ENCODE data around the gene LRRC41.

The LRRC41 gene

DNA sequence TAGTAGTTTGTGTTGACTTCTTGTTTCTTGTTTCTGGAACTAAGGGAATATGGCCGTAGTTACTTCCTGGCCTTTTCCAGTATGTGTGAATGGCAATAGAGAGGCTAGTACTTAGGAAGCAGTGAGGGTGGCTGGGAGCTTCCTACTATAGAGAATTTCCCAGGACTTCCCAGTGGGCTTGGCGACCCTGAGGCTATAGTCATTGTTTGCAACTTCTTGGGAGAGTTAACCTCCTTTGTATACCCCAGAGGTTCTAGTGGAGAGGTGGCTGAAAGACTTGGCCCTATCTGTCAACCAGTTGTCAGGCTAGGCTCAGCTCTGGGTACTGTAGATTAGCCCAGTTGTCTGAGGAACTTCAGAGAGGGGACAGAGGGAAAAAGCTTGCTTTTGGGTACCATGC, 40.3 kb downstream of the LRRC41 start:
- TF ChIP-seq GATA2 (IDR thresholded peaks at IDR 0.05; ENCODE audit: low read depth, low read length) (no peak), GATA3 (IDR thresholded peaks at IDR 0.05; ENCODE audit: low read depth, low read length) (no peak)

DNA sequence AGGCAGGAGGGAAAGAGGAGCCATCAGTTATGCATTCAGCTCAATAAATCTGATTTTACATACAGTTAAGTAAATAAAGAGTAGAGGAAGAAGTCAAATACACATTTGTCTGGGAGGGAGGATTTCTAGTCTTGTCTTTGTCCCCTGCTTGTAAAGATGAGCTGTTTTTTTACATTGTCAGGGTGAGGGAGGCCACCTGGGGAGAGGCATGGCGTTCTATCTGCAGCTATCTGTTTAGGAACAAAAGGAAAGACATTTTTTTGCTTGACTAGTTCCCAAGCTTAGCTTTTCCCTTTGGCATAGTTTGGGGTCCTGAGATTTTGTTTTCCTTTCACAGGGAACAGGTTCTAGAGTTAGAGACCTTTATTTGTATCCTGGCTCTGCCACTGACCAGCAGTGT, 40.9 kb downstream of the LRRC41 start:
- no peak for TF ChIP-seq GATA3 (IDR thresholded peaks at IDR 0.05; ENCODE audit: low read depth, low read length)
- no peak for TF ChIP-seq GATA2 (IDR thresholded peaks at IDR 0.05; ENCODE audit: low read depth, low read length)

DNA sequence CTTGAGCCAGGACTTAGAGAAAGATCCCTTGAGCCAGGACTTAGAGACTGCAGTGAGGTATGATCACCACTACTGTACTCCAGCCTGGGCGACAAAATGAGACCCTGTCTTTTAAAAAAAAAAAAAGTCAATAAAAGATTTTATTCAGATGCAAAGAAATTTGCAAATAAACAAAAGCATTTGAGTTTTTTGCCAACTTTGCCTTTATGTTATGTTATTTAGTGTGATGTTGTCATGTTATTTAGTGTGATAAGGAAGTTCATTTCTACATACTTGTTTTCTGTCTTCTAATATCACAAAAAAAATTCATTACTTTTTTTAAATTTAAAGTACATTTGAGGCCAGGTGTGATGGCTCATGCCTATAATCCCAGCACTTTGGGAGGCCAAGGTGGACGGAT, 46.9 kb downstream of the LRRC41 start:
- no peak for TF ChIP-seq GATA3 (IDR thresholded peaks at IDR 0.05; ENCODE audit: low read depth, low read length)
- TF ChIP-seq GATA2 (IDR thresholded peaks at IDR 0.05; ENCODE audit: low read depth, low read length) = no peak

DNA sequence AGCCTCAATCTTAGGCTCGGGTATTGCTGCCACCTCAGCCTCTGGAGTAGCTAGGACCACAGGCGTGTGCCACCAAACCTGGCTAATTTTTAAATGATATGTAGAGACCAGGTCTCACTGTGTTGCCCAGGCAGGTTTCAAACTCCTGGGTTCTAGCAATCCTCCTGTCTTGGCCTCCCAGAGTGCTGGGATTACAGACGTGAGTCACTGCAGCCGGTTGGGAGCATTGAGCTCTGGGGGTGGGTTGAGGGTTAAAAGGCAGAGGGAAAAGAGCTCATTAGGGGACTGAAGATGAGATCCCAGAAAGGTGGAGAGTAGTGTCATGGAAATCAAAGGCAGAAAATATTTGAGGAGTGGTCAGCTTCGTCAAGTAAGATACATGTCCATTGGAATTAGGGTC, 48.7 kb downstream of the LRRC41 start:
- TF ChIP-seq GATA2 (IDR thresholded peaks at IDR 0.05; ENCODE audit: low read depth, low read length) (no peak), GATA3 (IDR thresholded peaks at IDR 0.05; ENCODE audit: low read depth, low read length) (no peak)

DNA sequence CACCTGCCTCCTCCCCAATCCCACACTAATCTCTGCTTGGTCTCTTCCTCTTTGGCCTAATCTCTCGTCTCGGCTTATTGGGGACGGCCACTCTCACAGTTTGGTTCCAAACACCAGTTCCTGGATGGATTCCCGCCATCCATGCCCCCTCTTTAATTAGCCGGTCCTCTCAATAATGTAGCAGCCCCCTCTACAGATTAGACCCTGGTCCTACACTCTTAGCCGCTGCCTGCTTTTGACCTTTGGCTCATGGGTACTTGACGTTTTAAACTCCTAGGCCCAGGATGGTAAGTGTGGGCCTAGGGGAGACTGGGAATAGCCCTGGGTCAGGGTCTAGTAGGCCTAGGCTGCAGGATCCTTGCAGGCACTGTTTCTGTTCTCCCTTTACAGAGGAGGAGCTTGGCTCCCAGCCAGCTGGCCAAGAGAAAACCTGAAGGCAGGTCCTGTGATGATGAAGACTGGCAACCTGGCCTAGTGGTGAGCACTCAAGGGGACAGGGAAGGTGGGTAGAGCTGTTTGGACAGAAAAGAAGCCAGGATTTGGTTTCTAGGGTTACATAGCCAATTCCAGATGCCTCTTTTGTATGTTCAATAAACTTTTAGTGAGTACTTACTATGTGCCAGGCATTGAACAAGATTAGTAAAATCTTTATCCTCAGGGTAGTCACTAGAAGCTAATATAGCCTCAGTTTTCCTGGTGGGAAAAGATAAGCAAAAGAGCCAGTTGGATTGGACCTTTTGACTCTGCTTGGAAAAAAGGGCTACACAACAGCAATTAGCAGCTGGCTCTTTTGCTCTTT, 55.1 kb downstream of the LRRC41 start:
- TF ChIP-seq GATA2 (IDR thresholded peaks at IDR 0.05; ENCODE audit: low read depth, low read length) (no peak), GATA3 (IDR thresholded peaks at IDR 0.05; ENCODE audit: low read depth, low read length) (no peak)

DNA sequence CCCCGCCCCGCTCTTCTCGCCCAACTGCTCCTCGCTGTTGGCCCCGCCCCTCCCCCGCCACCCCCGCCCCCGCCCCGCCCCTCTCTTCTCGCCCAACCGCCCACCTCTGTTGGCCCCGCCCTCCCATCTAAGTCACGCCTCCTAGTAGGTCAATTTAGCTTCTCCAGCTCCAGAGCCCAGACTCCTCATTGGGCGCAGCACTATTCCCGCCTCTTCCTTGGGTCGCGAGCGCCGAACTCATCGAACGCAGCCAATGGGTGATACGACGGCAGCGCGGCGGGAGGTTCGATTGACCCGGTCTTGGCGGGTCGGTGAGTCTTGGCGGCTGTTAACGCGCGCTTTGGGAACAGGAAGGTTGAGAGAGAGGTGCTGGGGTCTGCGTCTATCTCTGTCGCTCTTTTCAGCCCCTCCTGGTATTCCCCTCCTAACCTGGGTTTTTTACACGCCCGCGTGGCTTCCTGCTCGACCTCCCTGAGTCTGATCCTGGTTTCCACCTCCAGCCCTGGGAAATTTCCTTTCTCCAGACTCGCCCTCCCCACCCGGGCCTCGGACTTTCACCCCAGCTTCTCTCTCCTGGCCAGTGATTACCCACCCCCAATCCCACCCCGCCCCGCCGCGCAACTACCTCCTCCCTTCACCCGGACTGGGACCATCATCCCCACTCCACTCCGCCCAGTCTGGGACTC, 55.8 kb downstream of the LRRC41 start, which contains the start of gene RAD54L:
TSS of gene RAD54L (plus strand) at position 328 of the 686 bp plus-strand sequence. CDS start 643 bp downstream, outside the sequence.
- no peak for TF ChIP-seq GATA3 (IDR thresholded peaks at IDR 0.05; ENCODE audit: low read depth, low read length)
- TF ChIP-seq GATA2 (IDR thresholded peaks at IDR 0.05; ENCODE audit: low read depth, low read length) = no peak

DNA sequence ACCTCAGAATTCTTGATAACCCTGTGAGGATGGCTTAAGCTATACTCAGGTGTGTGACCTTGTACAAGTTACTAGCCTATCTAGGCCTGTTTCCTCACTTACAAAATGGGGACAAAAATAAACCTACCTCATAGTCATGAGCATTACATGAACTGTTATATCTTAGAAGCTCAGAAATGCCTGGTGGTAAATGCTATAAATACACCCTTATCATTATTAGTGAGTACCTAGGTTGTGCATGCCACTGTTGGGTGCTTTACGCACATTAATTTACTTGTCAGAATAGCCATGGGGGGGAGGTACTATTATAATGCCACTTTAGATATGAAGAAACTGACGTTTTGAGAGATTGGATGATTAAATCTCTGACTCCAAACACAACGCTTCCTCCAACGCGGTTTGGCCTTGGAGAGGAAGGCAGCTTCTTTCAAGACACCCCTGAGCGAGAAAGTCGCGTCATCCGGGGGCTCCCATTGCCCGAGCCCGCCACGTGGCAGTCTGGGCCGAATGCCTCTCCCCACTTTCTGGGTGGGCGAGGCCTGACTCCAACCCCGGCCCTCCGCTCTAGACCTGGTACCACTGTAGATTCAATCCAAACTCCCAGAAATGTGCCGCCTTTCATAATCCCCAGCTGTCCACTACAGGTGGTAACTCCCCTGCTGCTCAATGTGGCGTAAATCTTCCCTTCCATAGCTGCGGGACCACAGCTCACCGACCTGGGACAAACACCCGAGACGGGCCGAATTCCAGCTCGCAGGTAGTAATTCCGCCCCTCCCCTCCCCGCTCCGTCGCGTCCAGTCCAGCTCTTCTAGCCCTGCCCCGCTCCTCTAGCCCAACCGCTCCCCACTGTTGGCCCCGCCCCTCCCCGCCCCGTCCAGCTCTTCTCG, 56.6 kb downstream of the LRRC41 start:
- TF ChIP-seq GATA3 (IDR thresholded peaks at IDR 0.05; ENCODE audit: low read depth, low read length) (no peak), GATA2 (IDR thresholded peaks at IDR 0.05; ENCODE audit: low read depth, low read length) (no peak)

DNA sequence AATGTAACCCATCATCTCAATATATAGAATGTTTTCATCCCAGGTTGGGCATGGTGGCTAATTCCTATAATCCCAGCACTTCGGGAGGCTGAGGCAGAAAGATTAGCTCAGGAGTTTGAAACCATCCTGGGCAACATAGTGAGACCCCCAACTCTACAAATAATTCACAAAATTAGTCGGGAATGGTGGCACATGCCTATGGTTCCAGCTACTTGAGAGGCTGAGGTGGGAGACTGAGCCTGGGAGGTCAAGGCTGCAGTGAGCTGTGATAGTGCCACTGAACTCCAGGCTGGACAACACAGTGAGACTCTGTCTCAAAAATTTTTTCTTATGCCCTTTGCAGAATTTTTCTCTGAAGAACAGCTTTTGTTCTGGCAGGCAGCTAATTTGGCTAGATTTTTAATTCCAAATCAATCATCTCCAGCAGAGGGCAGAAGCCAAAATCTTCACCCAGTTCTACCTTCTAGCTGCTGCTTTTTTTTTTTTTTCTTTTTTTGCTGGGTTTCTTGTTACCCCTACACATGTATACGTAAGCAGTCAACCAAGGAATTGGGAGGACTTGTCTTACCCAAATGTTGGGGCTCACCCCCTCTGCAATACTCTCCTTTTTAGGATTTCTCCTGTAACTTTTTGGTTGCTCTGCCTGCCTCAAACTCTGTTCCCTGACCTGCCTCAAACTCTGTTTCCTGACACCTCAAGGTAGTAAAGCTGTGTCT, 58.6 kb downstream of the LRRC41 start:
- no peak for TF ChIP-seq GATA2 (IDR thresholded peaks at IDR 0.05; ENCODE audit: low read depth, low read length)
- no peak for TF ChIP-seq GATA3 (IDR thresholded peaks at IDR 0.05; ENCODE audit: low read depth, low read length)

DNA sequence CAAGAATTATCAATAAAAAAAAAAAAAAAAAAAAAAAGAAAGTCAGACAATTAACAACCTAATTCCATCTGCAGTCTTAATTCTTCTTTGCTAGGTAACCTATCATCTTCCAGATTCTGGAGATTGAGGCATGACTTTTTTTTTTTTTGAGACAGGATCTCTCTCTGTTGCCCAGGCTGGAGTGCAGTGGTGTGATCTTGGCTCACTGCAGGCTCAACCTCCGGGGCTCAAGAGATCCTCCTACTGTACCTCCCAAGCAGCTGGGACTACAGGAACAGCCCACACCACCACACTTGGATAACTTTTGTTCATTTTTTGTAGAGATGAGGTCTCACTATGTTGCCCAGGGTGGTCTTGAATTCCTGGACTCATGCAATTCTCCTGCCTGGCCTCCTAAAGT, 60.5 kb downstream of the LRRC41 start:
- TF ChIP-seq GATA3 (IDR thresholded peaks at IDR 0.05; ENCODE audit: low read depth, low read length) (no peak), GATA2 (IDR thresholded peaks at IDR 0.05; ENCODE audit: low read depth, low read length) (no peak)

DNA sequence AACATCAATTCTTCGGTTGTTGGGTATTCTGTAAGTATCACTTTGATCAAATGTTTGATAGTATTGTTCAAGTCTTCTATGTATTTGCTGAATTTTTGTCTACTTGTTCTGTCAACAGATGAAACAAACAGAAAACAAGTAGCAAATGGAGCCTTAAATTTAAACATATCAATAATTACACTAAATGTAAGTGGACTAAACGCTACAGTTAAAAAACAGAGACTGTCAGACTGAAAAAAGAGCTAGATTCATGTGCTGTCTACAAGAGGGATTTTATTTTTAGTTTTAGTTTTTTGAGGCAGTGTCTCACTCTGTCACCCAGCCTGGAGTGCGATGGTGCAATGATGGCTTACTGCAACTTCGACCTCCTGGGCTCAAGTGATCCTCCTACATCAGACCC, 66.5 kb downstream of the LRRC41 start:
- no peak for TF ChIP-seq GATA2 (IDR thresholded peaks at IDR 0.05; ENCODE audit: low read depth, low read length)
- TF ChIP-seq GATA3 (IDR thresholded peaks at IDR 0.05; ENCODE audit: low read depth, low read length) = no peak
